Adrenal gland (tissue), 5 donors: Measurements from ENCODE around the gene RPL18.

Experiments
- POLR2A ChIP-seq, 2 donors: fragments of 450-650 bp; IDR thresholded peaks; one replicate each; pipeline ENCODE4 v1.6.1; 2017; ENCODE audit warnings: antibody characterized with exemption in 2 of 2, mild to moderate bottlenecking in 2 of 2, moderate library complexity in 1 of 2
- TF ChIP-seq, protein P1 (sequence below), 6 experiments: fragments of 450-650 bp in 4 of 6; fragments of 200-600 bp in 2 of 6; sonication (generic) in 1 of 6; IDR thresholded peaks; 1 replicate in 5 of 6; 2 replicates in 1 of 6; pipeline versions ENCODE4 v1.5.1 to v1.8.0; 2016 to 2021; ENCODE audit warnings: antibody characterized with exemption in 6 of 6, mild to moderate bottlenecking in 2 of 6, moderate library complexity in 1 of 6
- donor health status: DM: no; HTN: no; CAD: no.

DNA sequence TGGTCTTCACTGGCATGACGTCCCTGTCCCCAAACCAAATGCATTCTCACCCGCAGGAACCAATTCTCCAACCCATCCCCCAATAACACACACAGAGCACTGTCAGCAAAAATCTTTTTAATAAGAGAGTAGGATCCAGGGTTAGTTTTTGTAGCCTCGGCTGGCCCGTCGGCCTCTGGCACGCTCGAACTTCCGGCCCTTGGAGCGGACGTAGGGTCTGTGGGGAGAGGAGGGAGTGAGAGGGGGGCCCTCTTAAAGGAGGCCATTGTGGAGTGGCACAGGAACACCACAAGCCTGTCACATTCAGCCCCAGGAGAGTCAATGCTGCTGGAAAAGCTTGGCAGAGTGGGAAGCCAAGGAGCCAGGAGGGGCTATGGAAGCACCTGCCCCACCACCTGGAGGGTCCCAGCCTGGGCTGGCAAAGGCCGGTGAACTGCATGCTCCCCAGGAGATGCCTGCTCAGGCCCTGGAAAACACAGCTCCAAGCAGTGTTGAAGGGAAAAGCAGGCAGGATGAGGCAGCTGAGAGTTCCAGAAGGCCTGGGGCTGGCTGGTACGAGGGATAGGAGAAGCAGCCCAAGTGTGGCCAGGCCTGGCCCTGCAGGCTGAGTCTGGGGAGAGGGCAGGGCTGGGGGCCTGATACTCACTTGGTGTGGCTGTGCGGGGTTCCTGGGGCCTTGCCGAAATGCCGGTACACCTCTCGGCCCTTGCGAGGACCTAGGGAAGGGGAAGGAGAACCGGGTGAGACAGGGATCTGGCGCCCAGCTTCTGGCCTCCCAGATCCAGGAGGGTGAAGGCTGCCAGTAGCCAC, 3.5 kb downstream of the RPL18 start:
- TF ChIP-seq, protein P1, sequence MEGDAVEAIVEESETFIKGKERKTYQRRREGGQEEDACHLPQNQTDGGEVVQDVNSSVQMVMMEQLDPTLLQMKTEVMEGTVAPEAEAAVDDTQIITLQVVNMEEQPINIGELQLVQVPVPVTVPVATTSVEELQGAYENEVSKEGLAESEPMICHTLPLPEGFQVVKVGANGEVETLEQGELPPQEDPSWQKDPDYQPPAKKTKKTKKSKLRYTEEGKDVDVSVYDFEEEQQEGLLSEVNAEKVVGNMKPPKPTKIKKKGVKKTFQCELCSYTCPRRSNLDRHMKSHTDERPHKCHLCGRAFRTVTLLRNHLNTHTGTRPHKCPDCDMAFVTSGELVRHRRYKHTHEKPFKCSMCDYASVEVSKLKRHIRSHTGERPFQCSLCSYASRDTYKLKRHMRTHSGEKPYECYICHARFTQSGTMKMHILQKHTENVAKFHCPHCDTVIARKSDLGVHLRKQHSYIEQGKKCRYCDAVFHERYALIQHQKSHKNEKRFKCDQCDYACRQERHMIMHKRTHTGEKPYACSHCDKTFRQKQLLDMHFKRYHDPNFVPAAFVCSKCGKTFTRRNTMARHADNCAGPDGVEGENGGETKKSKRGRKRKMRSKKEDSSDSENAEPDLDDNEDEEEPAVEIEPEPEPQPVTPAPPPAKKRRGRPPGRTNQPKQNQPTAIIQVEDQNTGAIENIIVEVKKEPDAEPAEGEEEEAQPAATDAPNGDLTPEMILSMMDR (IDR thresholded peaks at IDR 0.05): no peak
- no peak for TF ChIP-seq POLR2A (IDR thresholded peaks at IDR 0.05)
